ENCODE measurements around the gene RTL3.

DNA sequence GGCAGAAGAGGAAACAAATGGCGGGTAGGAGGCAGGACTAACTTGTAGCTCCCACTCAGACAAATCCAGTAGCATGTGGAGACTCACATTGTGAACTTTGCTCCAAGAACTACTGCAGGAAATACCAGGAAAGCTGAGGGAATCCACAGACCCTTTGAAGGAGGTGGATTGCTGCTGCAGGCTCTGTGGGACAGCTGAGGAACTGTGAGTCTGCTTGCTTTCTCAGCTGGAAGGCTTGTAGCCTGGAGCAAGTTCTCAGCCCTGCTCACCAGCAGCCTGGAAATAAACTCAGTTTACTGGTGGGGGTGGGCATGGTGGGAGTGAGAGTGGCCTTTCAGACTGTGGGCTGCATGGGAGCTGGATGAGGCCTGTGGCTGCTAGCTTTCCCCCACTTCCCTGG lies 16.0 kb downstream of the RTL3 start:
- TF ChIP-seq, protein P1, sequence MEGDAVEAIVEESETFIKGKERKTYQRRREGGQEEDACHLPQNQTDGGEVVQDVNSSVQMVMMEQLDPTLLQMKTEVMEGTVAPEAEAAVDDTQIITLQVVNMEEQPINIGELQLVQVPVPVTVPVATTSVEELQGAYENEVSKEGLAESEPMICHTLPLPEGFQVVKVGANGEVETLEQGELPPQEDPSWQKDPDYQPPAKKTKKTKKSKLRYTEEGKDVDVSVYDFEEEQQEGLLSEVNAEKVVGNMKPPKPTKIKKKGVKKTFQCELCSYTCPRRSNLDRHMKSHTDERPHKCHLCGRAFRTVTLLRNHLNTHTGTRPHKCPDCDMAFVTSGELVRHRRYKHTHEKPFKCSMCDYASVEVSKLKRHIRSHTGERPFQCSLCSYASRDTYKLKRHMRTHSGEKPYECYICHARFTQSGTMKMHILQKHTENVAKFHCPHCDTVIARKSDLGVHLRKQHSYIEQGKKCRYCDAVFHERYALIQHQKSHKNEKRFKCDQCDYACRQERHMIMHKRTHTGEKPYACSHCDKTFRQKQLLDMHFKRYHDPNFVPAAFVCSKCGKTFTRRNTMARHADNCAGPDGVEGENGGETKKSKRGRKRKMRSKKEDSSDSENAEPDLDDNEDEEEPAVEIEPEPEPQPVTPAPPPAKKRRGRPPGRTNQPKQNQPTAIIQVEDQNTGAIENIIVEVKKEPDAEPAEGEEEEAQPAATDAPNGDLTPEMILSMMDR (IDR thresholded peaks at IDR 0.05; ENCODE audit: borderline replicate concordance, extremely low read depth, low read length, poor library complexity, severe bottlenecking) = no peak
- no peak for TF ChIP-seq EZH2 (IDR thresholded peaks at IDR 0.05; ENCODE audit: borderline replicate concordance, low read depth, low read length, severe bottlenecking)
